Cardiac septum (tissue), 1 donor: ENCODE results near the gene TSC22D3. TPM values are rescaled to one million over a fixed set of nuclear protein-coding genes. Genes with fewer than 3 reads are reported as not detected.
"Not testable (repeated sequence)": the region's sequence is repeated elsewhere in the genome, so short reads cannot be mapped to it uniquely, and the experiment has no call there.

Source experiments
- DNase-seq: peaks from one replicate; pipeline ENCODE4 v3.0.0-alpha.2; 2020; ENCODE audit warnings: low spot score
- intact Hi-C: fragments of 100-400 bp; cut with DNase I; formaldehyde crosslinking; loops from one replicate; pipeline ENCODE4 v1.14.0; 2022
- long read RNA-seq: library from polyadenylated mRNA; unstranded; transcript quantifications from one replicate; pipeline ENCODE4 v2.0.0, GENCODE V29; 2021
- total RNA-seq: library from RNA; stranded (reverse); fragmentation: NEBNext Ultra II Directional; extraction: Animal tissue kit (Norgen Biotek cat#: 25700); gene quantifications from one replicate; pipeline ENCODE4 v1.2.1, GENCODE V29; 2021
- donor health status: DM: no; HTN: no; CAD: no.

Gene TSC22D3
- 33.0 TPM for total RNA-seq
- long read RNA-seq, transcript TSC22D3-203 (3 exons, 2,266 nt) = minor isoform, 22 of 65 reads
- long read RNA-seq, transcript TSC22D3-206 (3 exons, 2,027 nt) = major isoform, 32 of 65 reads
- long read RNA-seq, partial matches to known transcripts = 0 of 65 reads
- long read RNA-seq, other reads (novel, unspliced or antisense) = 6 of 65 reads

- peak; percentile 85 for DNase-seq
- intact Hi-C loops = loop anchor here (1.0 to 10.0 kb wide), 8 partner anchors 27 to 781 kb away; no protein-coding TSS in a partner anchor
Measured at GRCh38 chrX:107775734-107776511, at the start of gene TSC22D3. Gene TSC22D3, minus strand, starts transcription at chrX:107775787. Its CDS starts 368 bp downstream, at chrX:107775419.

- no peak for DNase-seq
- intact Hi-C loops = no loop called here
Measured at GRCh38 chrX:107823456-107823855, 47.9 kb upstream of the TSC22D3 start.

- DNase-seq = no peak
- intact Hi-C loops = no loop called here
Measured at GRCh38 chrX:107823042-107823441, 47.5 kb upstream of the TSC22D3 start.

- no peak for DNase-seq
- intact Hi-C loops = no loop called here
Measured at GRCh38 chrX:107818900-107819521, 43.4 kb upstream of the TSC22D3 start.

GRCh38 chrX:107810053-107810452 lies 34.5 kb upstream of the TSC22D3 start:
- DNase-seq, intact Hi-C loops: not testable (repeated sequence)

- intact Hi-C loops = no loop called here
- DNase-seq = no peak
Measured at GRCh38 chrX:107805179-107805578, 29.6 kb upstream of the TSC22D3 start.

- no peak for DNase-seq
- intact Hi-C loops = no loop called here
Measured at GRCh38 chrX:107804427-107804826, 28.8 kb upstream of the TSC22D3 start.

- no peak for DNase-seq
- intact Hi-C loops = no loop called here
Measured at GRCh38 chrX:107787827-107788226, 12.2 kb upstream of the TSC22D3 start.

GRCh38 chrX:107780525-107780924 lies 4.9 kb upstream of the TSC22D3 start:
- intact Hi-C loops = no loop called here
- DNase-seq = no peak

GRCh38 chrX:107777536-107777832 lies 1.9 kb upstream of the TSC22D3 start, which contains the start of gene NCBP2L:
Gene NCBP2L, plus strand, starts transcription at chrX:107777733. Its CDS starts 16,488 bp downstream, at chrX:107794221.
- intact Hi-C loops = loop anchor here (2.0 to 10.0 kb wide), 4 partner anchors 70 to 783 kb away; no protein-coding TSS in a partner anchor
- DNase-seq = no peak

- DNase-seq = peak; percentile 88
- intact Hi-C loops = loop anchor here (2.0 to 10.0 kb wide), 4 partner anchors 70 to 782 kb away; no protein-coding TSS in a partner anchor
Measured at GRCh38 chrX:107776649-107777535, 1.3 kb upstream of the TSC22D3 start.

GRCh38 chrX:107775000-107775733 lies 420 bp downstream of the TSC22D3 start:
- intact Hi-C loops = loop anchor here (1.0 to 10.0 kb wide), 7 partner anchors 26 to 780 kb away; no protein-coding TSS in a partner anchor
- no peak for DNase-seq

GRCh38 chrX:107773906-107774435 lies 1.6 kb downstream of the TSC22D3 start:
- DNase-seq = no peak
- intact Hi-C loops = loop anchor here (2.0 to 10.0 kb wide), 4 partner anchors 25 to 779 kb away; no protein-coding TSS in a partner anchor

- no peak for DNase-seq
- intact Hi-C loops = loop anchor here (10.0 kb wide), 1 partner anchor 778 kb away; no protein-coding TSS in a partner anchor
Measured at GRCh38 chrX:107773206-107773605, 2.4 kb downstream of the TSC22D3 start.

- DNase-seq = no peak
- intact Hi-C loops = loop anchor here (10.0 kb wide), 1 partner anchor 775 kb away; no protein-coding TSS in a partner anchor
Measured at GRCh38 chrX:107769581-107770317, 5.8 kb downstream of the TSC22D3 start.

- intact Hi-C loops = no loop called here
Measured at GRCh38 chrX:107768051-107768450, 7.5 kb downstream of the TSC22D3 start.

GRCh38 chrX:107766470-107767150 lies 9.0 kb downstream of the TSC22D3 start:
- DNase-seq = no peak
- intact Hi-C loops = no loop called here

More at GRCh38 chrX:107768051-107768450, 7.5 kb downstream of the TSC22D3 start:
- no peak for DNase-seq
